GM21825 (cell line): ENCODE data around the gene DNAH14.
"Not testable (repeated sequence)": the region's sequence is repeated elsewhere in the genome, so short reads cannot be mapped to it uniquely, and the experiment has no call there.

Source experiments
- ATAC-seq: cut with Tn5 transposase; IDR thresholded peaks from one replicate; pipeline ENCODE4 v1.9.1; 2021; ENCODE audit warnings: mild to moderate bottlenecking, moderate library complexity; ENCODE audit not compliant: unreplicated experiment

The DNAH14 gene

DNA sequence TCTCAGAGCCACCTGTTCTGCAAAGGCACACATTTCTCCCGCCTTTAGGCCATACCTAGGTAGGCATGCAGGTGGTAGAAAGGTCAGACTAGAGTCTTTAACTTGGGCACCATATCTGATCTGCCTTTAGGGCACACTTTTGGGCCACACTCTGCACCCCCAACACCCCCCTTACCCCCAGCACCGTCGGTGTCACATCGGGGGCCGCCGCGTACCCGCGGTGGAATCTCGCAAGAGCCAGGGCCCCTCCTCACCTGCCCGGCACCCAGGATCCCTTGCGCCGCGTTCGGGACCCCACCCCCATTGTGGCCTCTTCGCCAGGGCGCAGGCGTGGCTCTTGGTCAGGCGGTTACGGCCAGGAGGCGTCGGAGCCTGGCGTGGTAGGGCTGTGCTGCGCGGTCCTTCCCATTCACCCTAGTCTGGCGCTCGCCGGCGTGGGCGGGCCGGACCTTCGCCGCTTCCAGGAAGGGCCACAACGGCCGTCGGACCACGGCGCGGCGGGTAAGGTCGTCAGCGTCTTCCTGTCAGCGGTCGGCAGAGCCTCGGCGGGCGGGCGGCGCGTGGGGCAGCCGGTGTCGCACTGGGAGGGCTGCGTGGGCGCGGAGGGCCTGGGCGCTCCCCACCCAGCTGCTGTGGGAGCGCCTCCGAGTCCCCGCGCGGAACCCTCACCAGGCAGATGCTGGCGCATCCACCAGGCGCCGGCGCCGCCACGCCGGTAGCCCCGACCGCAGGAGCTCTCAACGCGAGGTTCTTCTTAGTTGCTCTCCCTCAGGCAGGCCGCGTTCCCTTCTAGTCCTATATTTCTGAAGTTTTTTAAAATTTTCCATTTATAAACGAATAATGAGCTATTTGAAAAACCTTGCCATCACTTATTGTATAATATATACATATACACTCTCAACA is at the start of gene DNAH14:
DNAH14 (plus strand) TSS at position 341 of the 903 bp plus-strand sequence. CDS start 23,028 bp downstream, outside the sequence.
- ATAC-seq = peak; percentile 54

DNA sequence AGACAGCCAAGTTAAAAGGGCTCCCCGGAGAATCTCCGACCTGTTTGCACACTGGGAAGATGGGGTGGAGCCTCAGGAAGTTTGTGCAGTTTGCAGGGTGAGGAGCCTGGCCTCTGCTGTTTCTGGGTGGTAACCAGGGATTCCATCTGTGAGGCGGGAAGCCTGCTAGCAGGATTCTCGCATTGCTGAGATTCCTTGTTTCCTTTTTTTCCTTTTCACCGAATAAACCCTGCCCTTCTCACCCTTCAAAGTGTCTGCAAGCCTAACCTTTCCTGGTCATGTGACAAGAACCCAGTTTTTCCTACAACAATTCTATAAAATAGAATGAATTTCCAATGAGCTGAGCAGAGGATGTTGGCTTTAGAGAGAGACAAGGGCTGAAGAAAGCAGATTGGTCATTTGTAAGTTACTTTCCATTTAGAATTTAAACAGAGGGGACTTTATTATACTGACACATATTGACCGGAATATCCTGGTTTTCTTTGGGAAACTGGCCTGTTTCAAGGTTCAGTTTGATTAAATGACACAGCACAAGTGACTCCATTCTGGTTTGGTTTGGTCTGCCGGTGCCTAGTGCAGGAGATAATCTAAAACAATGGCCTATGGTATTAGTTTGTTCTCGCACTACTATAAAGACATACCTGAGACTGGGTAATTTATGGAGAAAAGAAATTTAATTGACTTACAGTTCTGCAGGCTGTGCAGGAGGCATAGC is 48.7 kb upstream of the DNAH14 start:
- no peak for ATAC-seq

DNA sequence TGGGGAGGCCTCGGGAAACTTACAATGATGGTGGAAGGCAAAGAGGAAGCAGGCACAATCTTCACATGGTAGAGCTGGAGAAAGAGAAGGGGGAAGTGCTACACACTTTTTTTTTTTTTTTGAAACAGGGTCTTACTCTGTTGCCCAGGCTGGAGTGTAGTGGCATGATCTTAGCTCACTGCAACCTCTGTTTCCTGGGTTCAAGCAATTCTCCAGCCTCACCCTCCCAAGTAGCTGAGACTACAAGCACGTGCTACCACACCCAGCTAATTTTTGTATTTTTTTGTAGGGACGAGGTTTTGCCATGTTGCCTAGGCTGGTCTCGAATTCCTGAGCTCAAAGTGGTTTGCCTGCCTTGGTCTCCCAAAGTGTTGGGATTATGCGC is 48.2 kb upstream of the DNAH14 start:
- ATAC-seq = not testable (repeated sequence)

DNA sequence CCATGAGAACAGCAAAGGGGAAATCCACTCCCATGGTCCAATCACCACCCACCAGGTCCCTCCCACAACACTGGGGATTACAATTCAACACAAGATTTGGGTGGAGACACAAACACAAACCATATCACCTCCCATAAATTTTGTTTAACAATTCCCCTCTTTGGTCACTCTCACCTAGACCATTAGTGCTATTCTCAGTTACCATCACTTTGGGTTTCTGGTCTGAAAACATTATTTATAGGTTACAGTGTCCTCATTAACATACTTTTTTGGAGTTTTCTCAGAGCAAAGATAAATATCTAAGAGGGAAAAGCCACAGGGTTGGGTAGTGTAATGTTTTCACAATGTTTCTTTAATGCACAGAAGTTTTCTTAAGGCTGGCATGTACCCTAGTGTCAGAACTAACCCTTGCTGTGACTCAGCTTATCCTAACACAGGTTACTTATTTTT is 47.7 kb upstream of the DNAH14 start:
- ATAC-seq = no peak

DNA sequence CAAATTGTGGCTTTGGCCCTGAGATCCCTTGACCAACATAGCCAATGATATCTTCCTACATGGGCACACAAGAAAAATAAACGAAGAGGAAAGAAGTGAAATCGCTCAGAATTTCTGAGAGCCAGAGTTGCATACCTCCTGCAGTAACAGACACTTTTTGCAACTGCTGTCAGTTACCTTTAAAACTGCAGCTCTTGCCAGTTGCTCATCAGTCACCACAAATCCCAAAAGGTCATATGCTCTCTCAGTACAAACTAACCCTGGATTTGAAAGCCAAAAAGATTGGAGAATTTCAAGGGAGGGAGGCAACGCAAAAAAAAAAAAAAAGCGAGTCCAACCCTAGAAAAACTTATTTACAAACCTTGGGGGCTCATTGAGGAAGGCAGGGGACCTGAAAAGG is 47.2 kb upstream of the DNAH14 start:
- ATAC-seq = no peak

DNA sequence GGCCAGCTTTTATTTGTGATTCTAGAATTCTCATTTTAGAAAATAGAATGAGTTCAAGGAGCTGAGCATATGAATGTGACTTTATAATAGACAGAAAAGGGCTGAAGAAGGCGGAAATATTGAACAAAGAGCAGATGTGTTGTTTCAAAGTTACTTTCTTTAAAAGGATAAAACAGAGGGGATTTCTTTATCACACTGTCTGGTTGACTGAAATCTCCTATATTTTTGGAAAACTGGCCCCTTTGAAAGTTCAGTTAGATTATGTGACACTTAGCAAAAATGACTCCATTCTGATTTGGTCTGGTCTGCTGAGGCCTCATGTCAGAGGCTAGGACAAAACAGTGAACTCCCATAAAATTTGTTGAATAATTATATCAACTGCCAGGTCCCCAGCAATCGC is 46.4 kb upstream of the DNAH14 start:
- ATAC-seq = no peak

DNA sequence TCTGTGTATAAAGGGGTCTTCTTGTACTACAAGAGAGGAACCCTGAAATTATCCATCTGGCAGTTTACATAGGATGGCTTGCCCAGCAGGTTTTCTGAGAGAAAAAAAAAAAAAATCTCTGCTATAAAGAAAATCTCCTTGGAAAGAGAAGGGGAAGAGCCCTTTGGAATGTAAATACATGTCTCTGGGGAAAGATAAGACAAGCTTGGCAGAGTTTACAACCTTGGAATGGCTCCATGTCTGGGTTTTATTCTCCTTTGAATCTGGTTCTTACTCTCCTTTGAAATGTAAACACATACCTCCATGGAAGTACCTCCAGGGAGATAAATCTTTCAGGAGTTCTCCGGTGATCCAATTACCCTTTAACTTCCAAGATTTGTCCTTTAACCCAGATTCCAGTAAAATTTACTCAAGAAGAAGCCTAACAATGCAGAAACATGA is 45.1 kb upstream of the DNAH14 start:
- no peak for ATAC-seq

DNA sequence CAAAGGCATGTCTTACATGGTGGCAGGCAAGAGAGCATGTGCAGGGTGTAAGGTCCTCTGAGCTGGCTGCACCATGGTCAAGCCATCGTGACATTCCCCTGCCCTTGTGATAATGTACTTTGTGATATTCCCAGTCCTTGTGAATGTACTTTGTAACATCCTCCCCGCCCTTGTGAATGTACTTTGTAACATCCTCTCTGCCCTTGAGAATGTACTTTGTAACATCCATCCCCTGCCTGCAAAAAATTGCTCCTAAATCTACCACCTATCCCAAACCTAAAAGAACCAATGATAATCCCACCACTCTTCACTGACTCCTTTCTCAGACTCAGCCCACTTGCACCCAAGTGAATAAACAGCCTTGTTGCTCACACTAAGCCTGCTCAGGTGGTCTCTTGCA is 44.1 kb upstream of the DNAH14 start:
- ATAC-seq = not testable (repeated sequence)

DNA sequence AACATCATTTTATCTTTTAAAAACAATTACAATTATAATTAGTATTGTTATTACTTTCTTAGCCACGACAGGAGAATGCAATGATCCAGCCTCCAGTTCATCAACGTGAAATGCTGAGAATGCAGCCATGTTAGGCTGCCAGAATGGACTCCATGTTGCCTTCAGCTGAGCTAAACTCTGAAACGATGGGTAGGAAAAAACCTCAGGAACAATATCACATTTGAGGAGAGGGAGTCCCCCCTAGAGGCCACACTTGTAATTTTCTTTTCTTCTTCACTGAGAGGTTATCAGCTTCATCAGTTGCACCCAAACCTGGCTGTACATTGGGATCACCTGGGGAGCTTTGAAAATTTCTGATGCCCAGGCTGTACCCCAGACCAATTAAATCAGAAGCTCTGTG is 34.6 kb upstream of the DNAH14 start:
- no peak for ATAC-seq

DNA sequence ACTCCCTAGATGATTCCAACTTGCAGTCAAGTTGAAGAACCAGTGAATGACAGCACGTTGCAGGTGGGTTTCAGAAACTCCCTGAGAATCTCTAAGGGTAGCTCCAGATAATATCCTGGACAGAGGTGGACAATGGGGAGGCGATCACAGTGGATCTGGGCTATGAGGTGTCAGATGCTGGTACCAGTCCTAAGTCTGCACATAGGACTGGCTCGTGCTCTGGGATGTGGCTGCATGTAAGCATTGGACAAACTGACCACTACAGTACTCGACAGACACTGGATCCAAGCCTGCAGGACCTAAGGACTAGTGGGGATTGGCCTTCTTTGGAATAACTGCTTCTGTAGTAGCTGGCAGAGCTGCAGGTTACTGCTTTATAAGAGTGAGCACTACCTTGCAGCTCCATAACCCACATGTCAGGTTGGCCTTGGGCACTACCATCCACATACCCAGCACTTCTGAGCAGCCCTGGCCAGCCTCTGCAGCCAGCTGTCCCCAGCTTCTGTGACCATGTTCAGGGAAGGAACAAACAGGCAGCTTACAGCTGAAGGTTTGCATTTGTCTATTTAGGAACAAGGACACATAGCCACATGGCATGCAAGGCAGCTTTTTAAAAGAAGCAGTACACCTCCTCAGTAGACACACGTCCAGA is 33.2 kb upstream of the DNAH14 start:
- no peak for ATAC-seq

DNA sequence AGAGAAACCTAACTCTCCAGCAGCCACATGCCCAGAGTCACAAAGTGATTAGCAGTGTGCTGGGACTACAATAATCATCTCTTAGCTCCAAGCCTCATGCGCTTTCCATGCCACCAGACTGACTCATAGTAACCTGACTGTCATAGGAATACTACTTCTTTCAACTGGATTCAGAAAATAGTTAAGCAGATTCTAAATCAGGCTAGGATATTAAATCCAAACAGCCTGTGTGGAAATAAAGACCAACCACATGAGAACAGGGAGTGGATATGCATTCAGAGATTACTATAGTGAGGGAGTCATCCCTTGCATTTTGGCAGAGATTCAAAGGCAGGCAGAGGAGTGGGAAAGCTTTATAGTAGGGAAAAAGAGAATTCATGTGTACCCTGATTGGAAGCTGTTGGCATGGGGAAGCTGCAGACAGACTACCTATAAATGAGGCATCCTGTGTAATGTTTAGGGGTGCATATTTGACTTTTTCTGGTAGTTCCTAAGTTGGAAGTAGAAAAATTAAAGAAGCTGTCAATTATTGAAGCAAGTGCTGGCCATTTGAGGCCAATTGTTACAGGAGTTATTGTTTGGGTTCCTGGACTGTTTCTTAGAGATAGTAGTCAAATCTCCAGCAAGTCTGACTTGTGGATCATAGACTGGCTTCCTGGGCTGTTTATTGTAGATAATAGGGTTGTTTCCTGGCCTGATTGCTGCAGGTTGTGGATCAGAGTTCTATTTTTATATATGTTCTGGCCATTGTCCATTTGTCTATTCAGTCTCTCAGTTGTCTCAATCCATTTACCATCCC is 31.7 kb upstream of the DNAH14 start:
- ATAC-seq = no peak

DNA sequence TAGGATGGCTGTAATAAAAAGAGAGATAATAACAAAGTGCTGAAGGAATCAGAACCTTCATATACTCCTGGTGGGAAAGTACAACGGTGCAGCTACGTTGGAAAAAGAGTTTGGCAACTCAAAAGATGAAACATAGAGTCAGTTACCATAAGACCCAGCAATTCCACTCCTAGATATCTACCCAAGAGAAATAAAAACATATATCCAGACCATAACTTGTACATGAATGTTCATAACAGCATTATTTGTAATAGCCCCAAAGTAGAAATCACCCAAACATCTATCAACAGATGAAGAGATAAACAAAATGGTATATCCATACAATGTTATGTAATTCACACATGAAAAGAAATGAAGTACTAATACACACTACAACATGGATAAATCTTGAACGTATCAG is 30.5 kb upstream of the DNAH14 start:
- no peak for ATAC-seq

DNA sequence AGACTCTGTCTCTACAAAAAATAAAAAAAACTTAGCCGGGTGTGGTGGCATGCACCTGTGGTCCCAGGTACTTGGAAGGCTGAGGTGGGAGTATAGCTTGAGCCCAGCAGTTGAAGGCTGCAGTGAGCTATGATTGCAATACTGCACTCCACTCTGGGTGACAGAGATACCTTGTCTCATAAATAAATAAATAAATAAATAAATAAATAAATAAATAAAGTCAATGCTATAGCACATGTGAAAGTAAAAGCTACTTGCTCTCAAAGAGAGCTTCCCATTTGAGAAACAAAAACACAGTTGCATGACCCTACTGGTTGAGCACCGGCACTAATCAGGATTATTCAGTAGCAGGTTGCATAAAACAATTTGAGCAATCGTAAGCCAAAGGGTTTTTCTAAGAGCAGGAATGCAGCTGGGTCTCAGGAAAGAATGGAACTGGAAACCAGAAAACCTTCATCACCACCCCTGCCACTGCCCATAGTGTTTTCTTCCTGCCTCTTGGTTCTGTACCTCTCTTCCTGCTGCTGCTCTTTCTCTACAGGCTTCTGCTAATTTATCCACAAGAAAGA is 29.3 kb upstream of the DNAH14 start:
- no peak for ATAC-seq

DNA sequence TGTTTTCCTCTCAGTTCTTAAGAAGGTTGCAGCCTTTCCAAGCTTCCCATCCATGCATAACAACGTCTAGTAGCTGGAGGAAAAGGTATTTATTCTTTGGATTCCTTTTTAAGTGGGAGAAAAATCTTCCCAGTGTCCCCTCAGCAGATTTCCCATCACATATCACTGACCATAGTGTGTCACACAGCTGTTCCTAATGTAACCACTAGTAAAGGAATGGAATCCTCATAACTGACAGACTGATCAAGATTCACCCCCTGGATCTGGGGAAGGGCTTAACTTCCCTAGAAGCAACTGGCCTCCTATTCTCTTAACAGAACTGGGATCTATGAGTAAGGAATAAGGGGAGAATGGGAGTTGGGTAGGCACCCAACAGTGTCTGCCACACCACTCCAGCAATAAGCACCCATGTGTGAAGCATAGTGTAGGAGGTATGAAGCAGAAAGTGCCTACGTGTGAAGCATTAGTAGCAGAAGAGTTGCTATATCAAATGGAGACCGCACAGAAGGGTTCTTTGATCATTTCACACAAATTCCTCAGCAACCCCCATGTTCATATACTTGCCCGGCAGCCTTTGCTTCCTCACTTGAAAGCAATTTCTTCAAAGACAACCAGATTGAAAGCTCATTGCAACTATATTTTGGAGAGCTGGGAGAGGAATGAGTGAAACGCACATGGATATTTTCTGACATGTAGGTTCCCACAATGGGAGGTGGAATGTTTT is 28.2 kb upstream of the DNAH14 start:
- no peak for ATAC-seq

DNA sequence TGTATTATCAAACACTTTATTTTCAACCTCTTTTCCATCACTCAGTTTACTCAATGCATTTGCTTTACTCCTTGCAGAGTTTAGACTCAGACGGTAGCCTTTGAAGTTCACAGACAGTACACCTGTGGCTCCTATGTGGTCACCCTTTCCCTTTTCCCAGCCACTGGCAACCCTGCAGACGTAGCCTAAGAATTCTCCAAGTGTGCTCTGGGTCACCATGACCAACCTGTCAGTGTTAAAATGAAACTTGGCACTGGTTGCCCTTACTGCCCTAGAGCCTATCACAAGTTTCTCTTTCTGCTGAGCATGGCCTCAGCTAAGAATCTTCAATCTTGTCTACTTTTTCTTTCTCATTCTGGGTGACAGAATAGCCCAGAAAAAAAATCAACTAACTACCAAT is 25.5 kb upstream of the DNAH14 start:
- ATAC-seq = no peak

DNA sequence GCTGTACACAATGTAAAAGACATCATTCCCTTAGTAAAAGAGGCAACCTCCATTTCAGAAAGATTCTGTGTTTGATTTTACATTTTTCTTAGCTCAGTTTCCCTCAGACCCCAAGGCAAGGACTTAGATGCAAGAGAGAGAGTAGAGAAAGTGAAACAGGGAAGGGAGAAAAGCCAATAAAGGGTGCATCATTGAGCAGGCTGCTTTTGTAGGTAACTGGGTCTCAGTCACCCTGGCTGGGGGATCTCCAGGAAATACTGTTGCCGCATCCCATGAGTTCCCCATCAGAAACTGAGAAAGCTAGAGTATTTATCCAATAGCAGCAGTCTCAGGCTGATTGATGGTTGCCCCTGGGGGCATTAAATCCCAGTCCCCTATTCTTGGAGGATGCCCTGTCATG is 23.1 kb upstream of the DNAH14 start:
- no peak for ATAC-seq

DNA sequence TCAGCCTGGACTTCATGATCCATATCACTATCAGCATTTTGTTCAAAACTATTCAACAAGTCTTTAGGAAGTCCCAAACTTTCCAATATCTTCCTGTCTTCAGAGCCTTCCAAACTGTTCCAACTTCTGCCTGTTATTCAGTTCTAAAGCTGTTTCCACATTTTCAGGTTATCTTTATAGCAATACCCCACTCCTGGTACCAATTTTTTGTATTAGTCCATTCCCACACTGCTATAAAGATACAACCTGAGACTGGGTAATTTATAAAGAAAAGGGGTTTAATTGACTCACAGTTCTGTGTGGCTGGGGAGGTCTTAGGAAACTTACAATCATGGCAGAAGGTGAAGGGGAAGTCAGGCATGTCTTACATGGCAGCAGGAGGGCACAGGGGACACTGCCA is 18.3 kb upstream of the DNAH14 start:
- ATAC-seq = no peak

DNA sequence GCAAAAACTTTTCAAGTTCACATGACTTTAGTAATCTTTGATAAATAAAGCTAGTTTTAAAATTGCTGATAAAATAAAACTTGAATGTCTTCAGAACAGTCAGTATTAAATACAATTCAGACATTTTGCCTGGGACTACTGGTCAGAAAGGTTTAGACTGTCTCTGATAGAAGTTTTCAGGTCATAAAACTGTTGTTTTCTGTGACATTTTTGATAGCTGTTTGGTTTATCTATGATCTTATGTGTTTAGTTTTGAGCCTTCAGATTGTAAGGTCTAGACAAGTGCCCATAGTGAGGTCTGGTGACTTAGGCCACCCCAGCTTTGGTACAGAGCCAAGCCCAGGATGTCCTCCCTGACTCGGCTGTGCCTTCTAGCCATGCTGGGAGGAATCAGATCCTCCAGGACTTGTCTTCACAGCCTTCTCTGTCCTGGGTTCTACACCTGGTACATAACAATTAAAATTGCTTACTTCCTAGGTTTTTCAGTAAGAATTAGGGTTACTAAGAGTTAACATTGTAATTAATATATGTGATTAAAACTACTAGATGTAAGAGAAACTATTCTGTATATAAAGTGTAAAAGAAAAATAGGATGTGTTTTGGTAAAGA is 15.1 kb upstream of the DNAH14 start:
- ATAC-seq = no peak

DNA sequence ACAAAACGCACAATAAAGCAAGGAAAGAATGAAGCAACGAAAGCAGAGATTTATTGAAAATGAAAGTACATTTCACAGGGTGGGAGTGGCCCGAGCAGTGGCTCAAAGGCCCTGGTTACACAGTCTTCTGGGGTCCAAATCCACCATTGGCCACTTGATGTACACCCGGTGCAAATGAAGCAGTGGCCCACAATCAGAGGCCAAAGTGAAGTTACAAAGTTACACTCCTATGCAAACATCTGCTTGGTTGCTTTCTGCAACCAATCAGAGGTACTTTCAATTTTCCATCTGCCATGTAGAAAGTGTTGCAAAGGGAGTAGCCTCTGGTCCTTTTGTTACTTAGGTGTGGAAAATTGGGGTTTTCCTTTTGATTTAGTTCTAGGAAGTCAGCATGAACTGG is 10.0 kb upstream of the DNAH14 start:
- no peak for ATAC-seq
